NOMO-1 treated with DMSO at 0.1 percent for 48 hours (cell line): ENCODE measurements around the gene NIT1.

Source experiments
- DNase-seq: peaks from one replicate; lab custom pipeline; 2025; ENCODE audit not compliant: unreplicated experiment; lab: John Stamatoyannopoulos, UW

NIT1 gene

DNA sequence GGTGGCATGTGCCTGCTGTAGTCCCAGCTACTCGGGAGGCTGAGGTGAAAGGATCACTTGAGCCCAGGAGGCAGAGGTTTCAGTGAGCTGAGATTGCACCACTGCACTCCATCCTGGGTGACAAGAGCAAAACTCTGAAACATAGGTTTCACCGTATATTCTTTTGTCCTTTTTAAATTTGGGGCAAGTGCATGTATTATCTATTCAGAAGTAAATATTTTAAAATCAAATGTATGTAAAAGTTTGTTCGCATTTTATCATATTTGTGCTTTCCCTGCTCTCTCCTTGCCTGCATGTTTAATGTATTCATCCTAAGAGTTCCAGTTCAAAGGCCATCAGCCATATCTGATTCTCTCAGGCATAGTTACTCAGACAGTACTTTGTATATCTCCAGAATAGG, 27.9 kb downstream of the NIT1 start:
- DNase-seq: no peak

GRCh38 chr1:161153176-161153575, 35.3 kb downstream of the NIT1 start:
- DNase-seq: no peak

GRCh38 chr1:161153682-161154337, 35.9 kb downstream of the NIT1 start, which contains the start of gene UFC1:
UFC1 (plus strand) TSS chr1:161153978; CDS start chr1:161153998, 20 bp downstream.
- peak; percentile 93 for DNase-seq

DNA sequence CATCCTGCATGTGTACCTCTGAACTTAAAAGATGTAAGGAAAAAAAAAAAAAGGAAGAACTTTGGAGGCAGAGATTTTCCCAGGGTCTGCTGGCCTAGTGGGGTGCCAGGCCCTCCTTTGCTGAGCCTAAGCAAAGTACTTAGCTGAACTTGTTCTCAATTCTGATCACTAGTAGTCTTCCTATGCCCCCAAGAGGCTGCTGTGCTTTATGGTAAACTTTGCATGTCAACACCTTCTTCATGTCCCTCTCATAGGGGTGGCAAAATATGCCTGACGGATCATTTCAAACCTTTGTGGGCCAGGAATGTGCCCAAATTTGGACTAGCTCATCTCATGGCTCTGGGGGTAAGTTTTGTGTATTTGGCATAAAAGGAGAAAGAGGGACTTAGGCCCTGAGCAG, 40.0 kb downstream of the NIT1 start:
- no peak for DNase-seq

GRCh38 chr1:161158316-161159010, 40.6 kb downstream of the NIT1 start:
- DNase-seq: no peak

DNA sequence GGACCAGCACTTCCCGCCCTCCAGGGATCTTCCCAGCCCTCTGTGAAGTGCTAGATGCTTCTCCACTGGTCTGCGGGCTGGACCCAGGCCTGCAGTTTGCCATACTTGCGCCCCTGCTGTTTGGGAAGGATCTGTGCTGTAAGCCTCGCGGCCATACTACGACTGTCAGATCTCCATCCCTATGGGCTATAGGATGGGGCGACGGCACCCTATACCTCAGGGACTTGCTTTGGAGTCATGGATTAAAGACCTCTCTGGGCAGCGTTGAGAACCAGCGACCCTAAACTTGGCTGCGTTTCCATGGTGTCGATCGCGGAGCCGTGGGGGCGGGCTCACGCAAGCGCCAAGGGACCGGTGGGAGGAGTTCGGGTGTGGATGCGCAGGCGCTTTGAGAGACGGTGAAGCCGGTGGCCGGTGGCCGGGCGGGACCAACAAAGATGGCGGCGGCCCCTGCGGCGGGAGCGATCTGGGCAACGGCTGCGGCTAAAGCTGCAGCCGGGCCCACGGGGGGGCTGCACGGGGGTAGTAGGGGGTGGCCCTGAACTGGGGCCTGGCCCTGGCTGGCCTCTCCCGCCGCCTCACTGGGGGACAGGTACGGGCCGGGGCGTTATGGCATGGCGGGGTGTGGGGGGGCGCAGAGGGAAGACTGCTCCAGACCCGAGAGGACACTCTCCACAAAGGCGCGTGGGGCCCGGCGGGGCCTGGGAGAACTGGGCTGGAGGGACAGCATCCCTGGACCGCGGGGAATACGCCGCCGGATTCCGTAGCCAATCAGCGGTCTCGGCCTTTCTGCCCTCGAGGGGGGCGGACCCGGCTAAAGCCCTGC, 41.4 kb downstream of the NIT1 start, which contains the start of gene USP21:
USP21 (plus strand) TSS at position 414 of the 826 bp plus-strand sequence. CDS start 1,141 bp downstream, outside the sequence.
- DNase-seq: peak; percentile 85

DNA sequence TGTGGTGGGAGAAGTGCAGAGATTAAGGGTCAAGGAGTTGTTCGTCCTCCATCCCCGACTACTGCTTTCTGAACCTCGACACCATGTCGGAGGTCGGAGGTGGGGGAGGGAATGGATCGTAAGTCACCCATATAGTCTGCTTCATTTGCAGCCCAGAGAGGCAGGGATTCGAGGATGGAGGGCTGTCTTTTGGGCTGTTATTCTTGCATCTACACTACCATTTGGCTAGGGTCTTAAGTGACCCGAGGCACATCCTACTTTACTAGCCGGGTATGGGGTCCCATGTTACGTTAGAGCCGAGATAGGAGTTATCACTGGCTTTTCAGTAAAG, 42.0 kb downstream of the NIT1 start:
- no peak for DNase-seq

GRCh38 chr1:161160671-161161145, 42.8 kb downstream of the NIT1 start:
- DNase-seq: no peak

- no peak for DNase-seq
Measured at GRCh38 chr1:161161652-161162051, 43.7 kb downstream of the NIT1 start.

- no peak for DNase-seq
Measured at GRCh38 chr1:161162052-161162451, 44.1 kb downstream of the NIT1 start.

GRCh38 chr1:161162806-161163205, 44.9 kb downstream of the NIT1 start:
- DNase-seq: no peak

DNA sequence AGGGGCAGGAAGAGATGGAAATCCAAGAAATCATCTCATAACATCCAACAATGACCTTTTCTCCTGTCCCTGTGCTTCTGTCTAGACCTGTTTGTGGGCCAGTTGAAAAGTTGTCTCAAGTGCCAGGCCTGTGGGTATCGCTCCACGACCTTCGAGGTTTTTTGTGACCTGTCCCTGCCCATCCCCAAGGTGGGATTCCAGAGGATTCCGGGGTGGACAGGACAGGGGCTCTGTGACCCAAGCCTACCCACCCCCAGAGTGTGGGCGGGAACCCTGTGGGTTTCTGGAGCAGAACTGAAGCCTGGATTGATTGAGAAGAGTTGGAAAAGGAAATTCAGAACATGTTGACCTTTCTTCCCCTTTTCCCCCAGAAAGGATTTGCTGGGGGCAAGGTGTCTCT, 45.9 kb downstream of the NIT1 start:
- no peak for DNase-seq

DNA sequence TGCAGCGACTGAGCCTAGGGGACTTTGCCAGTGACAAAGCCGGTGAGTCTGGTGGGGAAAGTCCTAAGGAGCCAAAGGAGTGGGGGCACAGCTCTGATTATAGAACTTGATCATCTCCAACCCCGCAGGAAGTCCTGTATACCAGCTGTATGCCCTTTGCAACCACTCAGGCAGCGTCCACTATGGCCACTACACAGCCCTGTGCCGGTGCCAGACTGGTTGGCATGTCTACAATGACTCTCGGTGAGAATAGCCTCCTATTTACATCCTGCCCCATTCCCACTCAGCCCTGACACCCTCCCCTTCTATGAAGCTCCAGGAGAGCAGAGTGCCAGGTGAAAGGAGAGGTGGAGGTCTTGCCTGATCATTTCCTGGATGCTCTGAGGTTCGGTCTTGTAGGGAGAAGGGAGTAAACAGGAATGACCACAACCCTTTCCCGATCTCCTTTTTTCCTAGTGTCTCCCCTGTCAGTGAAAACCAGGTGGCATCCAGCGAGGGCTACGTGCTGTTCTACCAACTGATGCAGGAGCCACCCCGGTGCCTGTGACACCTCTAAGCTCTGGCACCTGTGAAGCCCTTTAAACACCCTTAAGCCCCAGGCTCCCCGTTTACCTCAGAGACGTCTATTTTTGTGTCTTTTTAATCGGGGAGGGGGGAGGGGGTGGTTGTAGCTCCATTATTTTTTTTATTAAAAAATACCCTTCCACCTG, 47.2 kb downstream of the NIT1 start:
- DNase-seq: no peak

GRCh38 chr1:161165742-161166668, 48.1 kb downstream of the NIT1 start, which contains the start of gene PPOX:
PPOX (plus strand) TSS chr1:161166426; CDS start chr1:161166848, 422 bp downstream.
- DNase-seq: peak; percentile 99

- DNase-seq: peak; percentile 20
Measured at GRCh38 chr1:161166669-161167548, 49.0 kb downstream of the NIT1 start.

DNA sequence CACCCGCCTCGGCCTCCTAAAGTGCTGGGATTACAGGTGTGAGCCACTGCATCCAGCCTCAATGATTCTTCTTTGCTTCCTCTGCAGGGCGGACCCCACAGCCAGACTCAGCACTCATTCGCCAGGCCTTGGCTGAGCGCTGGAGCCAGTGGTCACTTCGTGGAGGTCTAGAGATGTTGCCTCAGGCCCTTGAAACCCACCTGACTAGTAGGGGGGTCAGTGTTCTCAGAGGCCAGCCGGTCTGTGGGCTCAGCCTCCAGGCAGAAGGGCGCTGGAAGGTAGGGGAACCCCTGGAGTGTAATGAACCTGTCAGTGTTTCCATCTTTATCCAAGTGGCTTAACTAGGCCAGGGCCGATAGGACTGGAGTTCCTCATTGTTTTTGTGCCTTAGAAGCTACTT, 51.0 kb downstream of the NIT1 start:
- no peak for DNase-seq
